Activated CD8-positive, alpha-beta T cell treated with anti-CD3 and anti-CD28 coated beads for 36 hours (primary cell): Measurements from ENCODE around the gene TDP1. TPM values are rescaled to one million over a fixed set of nuclear protein-coding genes. Genes with fewer than 3 reads are reported as not detected.

Source experiments
- ATAC-seq: fragments of 200-7000 bp; cut with Tn5 transposase; one replicate; pipeline ENCODE4 v1.10.0; 2021; ENCODE audit warnings: mild to moderate bottlenecking, moderate library complexity
- CTCF ChIA-PET: fragments of 350-600 bp; sonication (Branson Sonifier 250); formaldehyde crosslinking; loops from one replicate; lab custom pipeline; 2021; ENCODE audit warnings: antibody characterized with exemption; lab: Charles Lee
- POLR2A ChIA-PET: fragments of 350-600 bp; sonication (Branson Sonifier 250); formaldehyde crosslinking; loops from one replicate; lab custom pipeline; 2021; ENCODE audit warnings: antibody characterized with exemption; lab: Charles Lee
- DNase-seq: peaks from one replicate; pipeline ENCODE4 v3.0.0-alpha.2; 2020
- H3K27ac Mint-ChIP-seq: one replicate; pipeline ENCODE4 v1.8.0; 2021; ENCODE audit warnings: mild to moderate bottlenecking, mixed read lengths
- H3K27me3 Mint-ChIP-seq: one replicate; pipeline ENCODE4 v1.8.0; 2021; ENCODE audit warnings: mixed read lengths
- H3K36me3 Mint-ChIP-seq: one replicate; pipeline ENCODE4 v1.8.0; 2021; ENCODE audit warnings: low read depth, mixed read lengths
- H3K4me1 Mint-ChIP-seq: one replicate; pipeline ENCODE4 v1.8.0; 2021; ENCODE audit warnings: low read depth, mixed read lengths
- H3K4me3 Mint-ChIP-seq: one replicate; pipeline ENCODE4 v1.8.0; 2021; ENCODE audit warnings: mild to moderate bottlenecking, moderate library complexity, mixed read lengths
- H3K9me3 Mint-ChIP-seq: one replicate; pipeline ENCODE4 v1.8.0; 2021; ENCODE audit warnings: mixed read lengths
- intact Hi-C: fragments of 100-400 bp; cut with micrococcal nuclease; formaldehyde crosslinking; loops from one replicate; pipeline ENCODE4 v1.10.0; 2022
- total RNA-seq, 2 experiments: library from RNA; stranded (reverse); gene quantifications; one replicate each; pipeline ENCODE4 v1.2.3, GENCODE V29; 2021
- TF ChIP-seq, protein P1 (sequence below): fragments of 200-600 bp; IDR thresholded peaks from one replicate; pipeline ENCODE4 v1.8.0; 2022; ENCODE audit warnings: antibody characterized with exemption, mild to moderate bottlenecking

TDP1 gene
- total RNA-seq, 2 experiments from 2014 or later: 97.2 to 103 TPM

DNA sequence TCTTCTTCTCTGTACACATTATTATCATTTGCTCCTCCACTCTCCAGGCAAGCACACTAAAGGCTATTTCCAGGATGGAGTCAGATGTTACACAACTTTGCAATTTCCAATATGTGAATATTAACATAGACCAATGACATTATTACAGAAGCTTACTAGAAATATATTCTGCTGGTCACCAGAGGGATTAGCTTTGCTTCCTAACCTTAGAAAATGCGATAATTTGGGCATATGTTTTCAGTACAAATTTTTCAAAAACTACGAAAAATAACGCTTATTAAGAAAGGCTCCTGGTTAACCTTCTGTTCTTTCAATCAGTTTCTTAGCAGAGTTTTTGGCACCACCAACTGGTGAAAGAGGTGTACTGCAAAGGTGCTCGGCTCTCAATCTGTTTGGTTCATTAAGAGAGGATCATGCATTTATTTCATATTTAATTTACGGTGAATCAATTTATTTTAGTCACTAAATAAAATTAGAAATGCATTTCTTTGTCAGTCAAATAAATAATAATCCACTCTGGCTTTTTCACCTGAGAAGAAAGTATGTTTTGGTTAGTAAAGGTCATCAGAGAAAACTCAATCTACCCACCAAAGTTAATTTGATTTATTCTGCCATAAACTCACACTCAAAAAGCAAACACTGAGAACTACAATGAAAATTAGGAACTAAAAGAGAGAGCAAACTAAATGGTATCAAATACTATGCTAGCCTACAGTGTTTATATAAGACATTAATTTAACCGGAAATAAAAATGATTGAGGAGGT, 40.4 kb upstream of the TDP1 start:
- H3K4me1 Mint-ChIP-seq: peaks cover 3% of the 10 kb centered on the region
- ChIA-PET CTCF (interaction anchor here (0.6 to 2.3 kb wide), 17 partner anchors 9 to 1090 kb away, joined by 3 to 13 read pairs (median 3); no protein-coding TSS in a partner anchor), POLR2A (no interaction called here)
- no peak overlapping the region for H3K4me3 Mint-ChIP-seq
- peaks cover 10% of the 10 kb centered on the region for H3K27me3 Mint-ChIP-seq
- intact Hi-C loops: loop anchor here (5.0 kb wide), 2 partner anchors 298 to 873 kb away; no protein-coding TSS in a partner anchor
- no peaks in the 10 kb centered on the region for H3K9me3 Mint-ChIP-seq
- no peak overlapping the region for H3K27ac Mint-ChIP-seq
- TF ChIP-seq, protein P1, sequence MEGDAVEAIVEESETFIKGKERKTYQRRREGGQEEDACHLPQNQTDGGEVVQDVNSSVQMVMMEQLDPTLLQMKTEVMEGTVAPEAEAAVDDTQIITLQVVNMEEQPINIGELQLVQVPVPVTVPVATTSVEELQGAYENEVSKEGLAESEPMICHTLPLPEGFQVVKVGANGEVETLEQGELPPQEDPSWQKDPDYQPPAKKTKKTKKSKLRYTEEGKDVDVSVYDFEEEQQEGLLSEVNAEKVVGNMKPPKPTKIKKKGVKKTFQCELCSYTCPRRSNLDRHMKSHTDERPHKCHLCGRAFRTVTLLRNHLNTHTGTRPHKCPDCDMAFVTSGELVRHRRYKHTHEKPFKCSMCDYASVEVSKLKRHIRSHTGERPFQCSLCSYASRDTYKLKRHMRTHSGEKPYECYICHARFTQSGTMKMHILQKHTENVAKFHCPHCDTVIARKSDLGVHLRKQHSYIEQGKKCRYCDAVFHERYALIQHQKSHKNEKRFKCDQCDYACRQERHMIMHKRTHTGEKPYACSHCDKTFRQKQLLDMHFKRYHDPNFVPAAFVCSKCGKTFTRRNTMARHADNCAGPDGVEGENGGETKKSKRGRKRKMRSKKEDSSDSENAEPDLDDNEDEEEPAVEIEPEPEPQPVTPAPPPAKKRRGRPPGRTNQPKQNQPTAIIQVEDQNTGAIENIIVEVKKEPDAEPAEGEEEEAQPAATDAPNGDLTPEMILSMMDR: peak; percentile 98
- H3K36me3 Mint-ChIP-seq: no peaks in the 10 kb centered on the region
- DNase-seq: peak; percentile 77
- peak; percentile 66 for ATAC-seq

DNA sequence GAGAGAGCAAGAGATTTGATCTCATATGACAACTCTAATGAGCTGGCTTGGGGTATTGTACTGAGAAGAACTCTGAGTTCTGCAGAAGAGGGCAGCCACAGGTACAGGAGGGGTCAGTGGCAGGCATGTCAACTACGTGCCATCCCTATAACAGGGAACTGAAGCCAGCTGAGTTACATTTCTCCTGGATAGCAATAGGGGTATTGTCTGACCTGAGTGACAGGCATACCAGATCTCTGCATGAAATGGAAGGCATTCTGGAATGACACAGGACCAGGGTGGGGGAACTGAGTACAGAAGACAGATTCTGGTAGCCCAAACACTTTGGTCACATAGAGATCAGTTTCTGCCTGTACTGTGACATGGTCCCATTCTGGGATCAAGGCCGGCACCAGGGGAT, 37.0 kb upstream of the TDP1 start:
- CTCF ChIA-PET: interaction anchor here (1.1 kb wide), 1 partner anchor 892 kb away, joined by 3 read pairs; no protein-coding TSS in a partner anchor
- intact Hi-C loops: loop anchor here (5.0 kb wide), 2 partner anchors 301 to 876 kb away; no protein-coding TSS in a partner anchor
- TF ChIP-seq, protein P1: no peak
- H3K4me1 Mint-ChIP-seq: peaks cover 5% of the 10 kb centered on the region
- POLR2A ChIA-PET: no interaction called here
- H3K4me3 Mint-ChIP-seq: no peak overlapping the region
- no peaks in the 10 kb centered on the region for H3K36me3 Mint-ChIP-seq
- H3K27me3 Mint-ChIP-seq: peaks cover 3% of the 10 kb centered on the region
- DNase-seq (no peak), ATAC-seq (no peak)
- no peaks in the 10 kb centered on the region for H3K9me3 Mint-ChIP-seq
- no peak overlapping the region for H3K27ac Mint-ChIP-seq

DNA sequence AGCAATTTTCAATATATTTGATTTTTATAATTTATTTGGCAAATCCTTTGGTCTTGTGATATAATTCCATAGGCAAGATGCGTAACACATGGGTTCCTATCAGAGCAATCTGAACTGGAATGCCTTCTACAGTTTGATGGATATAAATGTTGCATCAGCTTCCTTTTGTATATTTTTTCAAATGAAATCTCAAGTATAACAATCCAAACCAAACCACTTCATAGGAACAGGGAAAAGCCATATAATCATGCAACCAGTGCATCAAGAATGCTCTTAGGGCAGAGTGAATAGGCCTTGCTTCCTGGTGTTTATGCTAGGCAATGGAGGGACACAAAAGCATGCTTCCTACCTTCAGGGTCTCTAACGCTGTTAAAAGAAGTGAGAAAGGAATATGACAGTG, 35.7 kb upstream of the TDP1 start:
- Mint-ChIP-seq H3K27ac (no peak overlapping the region), H3K36me3 (no peaks in the 10 kb centered on the region), H3K4me1 (peaks cover 4% of the 10 kb centered on the region), H3K9me3 (no peaks in the 10 kb centered on the region), H3K4me3 (no peak overlapping the region), H3K27me3 (peaks cover 1% of the 10 kb centered on the region)
- intact Hi-C loops: no loop called here
- POLR2A ChIA-PET: no interaction called here
- CTCF ChIA-PET: interaction anchor here (1.5 kb wide), 1 partner anchor 879 kb away, joined by 3 read pairs; no protein-coding TSS in a partner anchor
- TF ChIP-seq, protein P1: no peak
- DNase-seq (no peak), ATAC-seq (no peak)

DNA sequence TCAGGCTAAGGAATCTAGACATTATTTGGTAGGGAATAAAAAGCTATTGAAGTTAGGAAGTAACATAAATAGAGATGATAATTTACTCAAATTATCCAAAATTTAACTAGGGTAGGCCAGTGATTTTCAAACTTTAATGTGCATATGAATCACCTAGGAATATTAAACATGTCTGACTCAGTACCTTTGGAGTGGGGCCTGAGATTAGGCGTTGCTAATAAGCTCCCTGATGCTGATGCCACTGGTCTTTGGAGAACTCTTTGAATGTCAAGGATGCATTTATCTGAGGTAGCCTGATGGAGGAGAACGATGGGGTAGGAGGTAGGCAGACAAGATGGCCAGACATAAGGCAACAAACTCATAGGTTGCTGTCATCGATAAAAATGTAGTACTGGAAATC, 34.4 kb upstream of the TDP1 start:
- Mint-ChIP-seq H3K9me3 (no peaks in the 10 kb centered on the region), H3K27ac (no peak overlapping the region), H3K4me1 (peaks cover 2% of the 10 kb centered on the region), H3K36me3 (no peaks in the 10 kb centered on the region), H3K27me3 (no peaks in the 10 kb centered on the region), H3K4me3 (no peak overlapping the region)
- DNase-seq (no peak), ATAC-seq (no peak)
- POLR2A ChIA-PET: no interaction called here
- TF ChIP-seq, protein P1: no peak
- intact Hi-C loops: no loop called here
- CTCF ChIA-PET: interaction anchor here (1.9 to 3.0 kb wide), 3 partner anchors 18 to 894 kb away, joined by 7 to 15 read pairs (median 13); no protein-coding TSS in a partner anchor
